Sigmoid colon (tissue), 4 donors: ENCODE measurements around the gene SAMD4A.

Source experiments
- CTCF ChIP-seq, 4 experiments: fragments of 450-650 bp in 3 of 4; fragments of 200-600 bp in 1 of 4; IDR thresholded peaks; one replicate each; pipeline ENCODE4 v1.5.1; 2016 to 2019; ENCODE audit warnings: antibody characterized with exemption in 4 of 4, mild to moderate bottlenecking in 3 of 4, moderate library complexity in 2 of 4
- EP300 ChIP-seq, 4 donors: sonication (generic); formaldehyde crosslinking; IDR thresholded peaks; one replicate each; pipeline ENCODE4 v1.6.1; 2017; ENCODE audit warnings: antibody characterized with exemption in 4 of 4
- POLR2A ChIP-seq, 2 donors: fragments of 450-650 bp; IDR thresholded peaks; one replicate each; pipeline ENCODE4 v1.6.1; 2016; ENCODE audit warnings: antibody characterized with exemption in 2 of 2, mild to moderate bottlenecking in 2 of 2, moderate library complexity in 2 of 2
- POLR2AphosphoS5 ChIP-seq, 4 donors: sonication (generic); formaldehyde crosslinking; IDR thresholded peaks; one replicate each; pipeline ENCODE4 v1.6.1; 2017; ENCODE audit warnings: antibody characterized with exemption in 4 of 4

GRCh38 chr14:54567224-54567638 is 303 bp downstream of the SAMD4A start:
- no peak for TF ChIP-seq POLR2A (IDR thresholded peaks at IDR 0.05)
- no peak for TF ChIP-seq CTCF (IDR thresholded peaks at IDR 0.05)
- TF ChIP-seq POLR2AphosphoS5 (IDR thresholded peaks at IDR 0.05): peak in 1 of 4 donors; percentile 4
- TF ChIP-seq EP300 (IDR thresholded peaks at IDR 0.05): no peak
